ENCODE results near the gene CCR7.
A peak's percentile ranks its signal among the peaks of the same experiment; 100 is the strongest.

CCR7 gene

DNA sequence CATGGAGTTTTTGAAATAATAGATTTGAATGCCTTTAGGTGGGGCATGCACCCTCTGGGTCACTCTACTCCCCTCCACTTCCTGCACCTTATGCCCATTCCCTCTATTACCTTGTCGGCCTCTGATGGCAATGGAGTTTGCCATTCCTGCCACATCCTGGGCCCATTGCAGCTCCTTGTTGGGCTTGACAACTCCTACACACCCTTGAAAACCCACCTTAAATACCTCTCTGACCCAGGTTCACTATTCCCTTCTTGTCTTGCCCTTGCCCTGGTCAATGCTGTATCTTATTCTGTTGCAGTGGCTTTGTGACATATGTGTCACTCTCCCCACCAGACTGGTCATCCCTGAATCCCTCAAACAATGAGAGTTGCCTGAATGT, 2.4 kb downstream of the CCR7 start:
- no peak for DNase-seq

- no peak for DNase-seq
These were observed 3.2 kb downstream of the CCR7 start for GRCh38 chr17:40561871-40562611.

- DNase-seq, result no peak
These were observed 3.9 kb downstream of the CCR7 start for GRCh38 chr17:40561294-40561870.

DNA sequence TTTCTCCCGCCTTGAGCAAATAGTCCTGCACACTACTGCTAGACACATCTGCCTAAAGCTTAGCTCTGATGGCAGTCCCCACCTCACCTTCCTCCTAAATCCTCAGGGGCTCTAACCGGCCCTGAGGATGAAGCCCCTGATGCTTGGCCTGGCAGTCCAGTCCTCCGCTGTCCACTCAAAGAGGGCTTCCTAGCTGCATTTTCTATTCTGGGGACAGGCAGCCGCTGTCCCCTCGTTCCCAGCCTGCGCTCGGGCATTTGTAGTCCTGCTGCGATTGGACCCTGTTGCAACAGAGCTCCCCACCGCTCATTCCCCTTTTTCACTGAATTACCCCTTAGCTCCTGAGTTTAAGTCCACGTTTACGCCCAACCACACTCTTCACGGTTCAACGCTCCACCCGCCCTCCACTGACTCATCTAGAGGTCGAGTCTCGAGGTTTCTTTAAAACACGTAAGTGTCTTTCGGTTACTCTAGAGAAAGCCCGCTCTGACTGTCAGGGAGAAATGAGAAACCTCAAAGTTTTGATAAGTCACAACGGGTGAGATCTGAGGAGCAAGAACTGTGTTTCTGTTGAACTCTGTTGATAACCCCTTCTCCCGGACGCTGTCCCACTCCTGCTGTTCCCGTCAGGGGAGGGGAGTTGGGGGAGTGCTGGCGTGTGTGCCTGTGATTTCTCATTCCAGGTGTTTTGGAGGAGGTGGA, 4.5 kb downstream of the CCR7 start:
- no peak for DNase-seq

GRCh38 chr17:40559954-40560591, 5.2 kb downstream of the CCR7 start:
- peak in 52 of 56 donors; percentile 29 to 92 (median 75) for DNase-seq

DNA sequence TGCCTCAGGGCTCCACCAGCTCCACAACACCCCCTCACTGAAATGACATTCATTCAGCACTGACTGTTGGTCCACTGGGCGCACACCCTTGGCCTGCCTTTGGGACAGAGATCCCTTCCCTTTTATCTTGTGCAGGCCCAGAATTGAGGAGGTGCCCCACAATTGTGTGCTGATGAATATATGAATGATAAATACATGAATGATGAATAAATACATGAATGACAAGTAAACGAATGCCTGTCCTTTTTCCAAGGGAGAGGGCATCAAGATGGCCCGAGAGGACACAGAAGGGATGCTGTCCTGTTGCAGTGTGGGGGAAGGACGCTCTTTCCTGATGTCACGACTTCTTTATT, 5.7 kb downstream of the CCR7 start:
- DNase-seq, result no peak

GRCh38 chr17:40558890-40559563, 6.2 kb downstream of the CCR7 start:
- DNase-seq, result no peak

DNA sequence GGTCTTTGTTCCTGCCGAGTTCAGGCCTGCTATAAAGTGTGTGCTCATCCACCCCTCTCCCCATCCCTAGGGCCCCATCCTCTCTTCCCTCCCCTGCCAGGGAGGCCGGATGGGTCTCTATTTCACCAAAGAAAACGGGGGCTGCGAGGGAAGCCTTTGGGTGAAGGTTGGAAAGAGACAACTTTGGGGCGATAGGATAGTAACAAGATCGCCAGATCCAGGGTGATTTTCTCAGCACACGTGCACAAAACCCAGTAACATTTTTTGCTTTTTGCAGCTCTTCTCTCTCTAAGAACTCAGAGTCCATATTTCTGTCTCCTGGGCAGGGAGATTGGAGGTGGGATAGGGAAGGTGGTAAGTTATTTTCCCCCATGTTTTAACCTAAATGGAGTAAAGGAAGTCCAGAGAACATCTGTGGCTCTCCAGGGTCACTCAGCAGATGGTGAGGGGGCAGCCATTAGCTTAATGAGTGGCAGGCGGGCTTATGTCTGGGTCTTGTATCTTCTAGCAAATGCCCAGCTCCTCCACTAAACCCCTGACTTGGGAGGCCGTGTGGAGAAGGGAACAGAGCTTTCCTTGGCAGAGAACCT, 6.9 kb downstream of the CCR7 start:
- DNase-seq, result no peak

GRCh38 chr17:40557531-40558299, 7.6 kb downstream of the CCR7 start:
- no peak for DNase-seq

DNA sequence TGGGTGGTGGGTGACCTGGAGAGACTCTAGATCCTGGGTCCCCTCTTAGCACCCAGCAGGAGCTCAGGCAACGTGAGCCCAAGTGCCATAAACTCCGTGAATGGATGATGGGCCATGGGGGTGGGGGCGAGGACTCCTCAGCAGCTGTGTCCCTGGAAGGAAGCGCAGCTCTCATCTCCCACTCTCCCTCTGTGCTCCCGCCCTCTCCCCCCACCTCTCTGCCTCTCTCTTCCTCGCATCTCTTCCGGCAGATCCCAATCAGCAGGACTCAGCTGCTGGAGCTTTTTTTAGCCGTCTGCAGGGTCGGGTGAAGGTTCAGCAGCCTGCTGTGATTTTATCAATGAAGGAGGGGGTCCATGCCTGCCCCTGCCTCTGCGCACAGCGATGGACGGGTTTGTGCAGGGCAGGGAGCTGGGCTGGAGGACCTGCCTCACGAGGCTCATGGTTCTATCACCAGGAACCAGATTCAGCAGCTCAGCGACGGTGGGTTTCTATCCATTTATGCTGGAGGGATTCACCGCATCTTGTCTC, 8.3 kb downstream of the CCR7 start:
- no peak for DNase-seq

DNA sequence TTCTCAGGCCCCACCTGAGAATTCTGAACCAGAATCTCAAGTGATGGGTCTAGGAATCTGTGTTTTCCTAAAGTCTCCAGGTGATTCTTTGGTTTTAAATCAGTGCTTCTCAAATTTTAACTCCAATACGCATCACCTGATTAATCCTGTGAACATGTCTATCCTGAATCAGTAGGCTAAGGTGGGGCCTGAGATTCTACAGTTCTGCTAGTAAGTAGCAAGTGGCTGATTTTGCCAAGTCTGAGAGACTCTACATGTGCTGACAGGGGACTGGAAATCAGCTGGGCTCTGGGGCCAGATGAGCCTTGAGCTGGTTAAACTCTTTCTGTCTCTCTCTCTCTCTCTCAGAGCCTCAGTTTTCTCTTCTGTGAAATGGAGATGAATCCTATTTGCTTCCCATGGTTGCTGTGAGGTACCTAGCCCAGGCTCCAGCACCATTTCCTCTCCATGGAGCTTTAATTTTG, 9.0 kb downstream of the CCR7 start:
- DNase-seq, result no peak

DNA sequence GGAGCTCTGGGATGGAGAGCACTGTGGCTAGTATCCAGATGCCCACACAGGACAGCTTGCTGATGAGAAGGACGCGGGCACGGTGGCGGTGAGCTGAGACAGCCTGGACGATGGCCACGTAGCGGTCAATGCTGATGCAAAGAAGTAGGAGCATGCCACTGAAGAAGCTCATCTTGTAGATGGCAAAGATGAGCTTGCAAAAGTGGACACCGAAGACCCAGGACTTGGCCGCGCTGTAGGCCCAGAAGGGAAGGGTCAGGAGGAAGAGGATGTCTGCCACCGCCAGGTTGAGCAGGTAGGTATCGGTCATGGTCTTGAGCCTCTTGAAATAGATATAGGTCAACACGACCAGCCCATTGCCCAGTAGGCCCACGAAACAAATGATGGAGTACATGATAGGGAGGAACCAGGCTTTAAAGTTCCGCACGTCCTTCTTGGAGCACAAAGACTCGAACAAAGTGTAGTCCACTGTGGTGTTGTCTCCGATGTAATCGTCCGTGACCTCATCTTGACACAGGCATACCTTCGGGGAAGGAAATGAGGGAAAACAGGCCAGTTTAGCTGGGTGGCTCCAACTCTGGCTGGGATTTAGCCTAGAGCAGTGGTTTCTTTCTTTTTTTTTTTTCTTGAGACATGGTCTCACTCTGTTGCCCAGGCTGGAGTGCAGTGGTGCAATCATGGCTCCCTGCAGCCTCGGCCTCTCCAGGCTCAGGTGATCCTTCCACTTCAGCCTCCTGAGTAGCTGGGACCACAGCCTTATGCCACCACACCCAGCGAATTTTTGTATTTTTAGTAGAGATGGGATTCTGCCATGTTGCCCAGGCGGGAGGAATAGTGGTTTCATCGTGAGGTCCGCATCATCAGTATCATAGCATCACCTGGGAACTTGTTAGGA, 9.7 kb downstream of the CCR7 start:
- DNase-seq, result no peak

GRCh38 chr17:40554646-40555295, 10.5 kb downstream of the CCR7 start:
- DNase-seq, result no peak

GRCh38 chr17:40553694-40554534, 11.4 kb downstream of the CCR7 start:
- DNase-seq, result peak in 50 of 56 donors; percentile 12 to 88 (median 68)

GRCh38 chr17:40552806-40553693, 12.2 kb downstream of the CCR7 start:
- peak in 2 of 56 donors; percentile 40 to 43 for DNase-seq
